NB4 (cell line): ENCODE results near the gene AMFR.

ENCODE experiments used
- DNase-seq: peaks from one replicate; pipeline ENCODE4 v3.0.0; 2010; ENCODE audit warnings: low read depth
- H3K4me3 ChIP-seq: one replicate; pipeline ENCODE4 v1.5.1; 2011; ENCODE audit warnings: mild to moderate bottlenecking, low read depth, low read length, moderate library complexity
- CTCF ChIP-seq: IDR thresholded peaks from one replicate; pipeline ENCODE4 v1.5.1; 2012; ENCODE audit warnings: low read depth, low read length
- MAX ChIP-seq: IDR thresholded peaks from 2 replicates; pipeline ENCODE4 v1.6.1; 2011; ENCODE audit warnings: low read depth, low read length
- MYC ChIP-seq: IDR thresholded peaks from 2 replicates; pipeline ENCODE4 v1.6.1; 2011; ENCODE audit warnings: low read depth, low read length
- POLR2A ChIP-seq: IDR thresholded peaks from 2 replicates; pipeline ENCODE4 v1.6.1; 2011; ENCODE audit warnings: mild to moderate bottlenecking; ENCODE audit not compliant: insufficient read length; ENCODE audit errors: extremely low read depth

The AMFR gene

GRCh38 chr16:56450275-56450985 is 25.1 kb upstream of the AMFR start:
- DNase-seq = peak; percentile 36
- TF ChIP-seq MYC (no peak), MAX (no peak), CTCF (no peak), POLR2A (no peak)

GRCh38 chr16:56448005-56448404 is 22.7 kb upstream of the AMFR start:
- TF ChIP-seq MYC (no peak), POLR2A (no peak), CTCF (no peak)
- DNase-seq = no peak
- H3K4me3 ChIP-seq = peak overlapping the region; percentile 99

More at GRCh38 chr16:56450275-56450985, 25.1 kb upstream of the AMFR start:
- H3K4me3 ChIP-seq = peak overlapping the region; percentile 99

- DNase-seq = no peak
Measured at GRCh38 chr16:56447286-56447685, 21.9 kb upstream of the AMFR start.

GRCh38 chr16:56438038-56438437 is 12.7 kb upstream of the AMFR start:
- no peak for DNase-seq
- no peak overlapping the region for H3K4me3 ChIP-seq
- TF ChIP-seq POLR2A (no peak), MYC (no peak), MAX (no peak), CTCF (no peak)

More at GRCh38 chr16:56447286-56447685, 21.9 kb upstream of the AMFR start:
- H3K4me3 ChIP-seq = peak overlapping the region; percentile 99
- TF ChIP-seq MAX = no peak
- TF ChIP-seq MYC = no peak

- DNase-seq = no peak
- TF ChIP-seq MYC = no peak
- no peak for TF ChIP-seq MAX
- TF ChIP-seq CTCF = no peak
- no peak for TF ChIP-seq POLR2A
- no peak overlapping the region for H3K4me3 ChIP-seq
Measured at GRCh38 chr16:56436258-56436657, 10.9 kb upstream of the AMFR start.

GRCh38 chr16:56428091-56428490 is 2.7 kb upstream of the AMFR start:
- H3K4me3 ChIP-seq = no peak overlapping the region
- DNase-seq = no peak
- TF ChIP-seq CTCF (no peak), MAX (no peak), POLR2A (no peak), MYC (no peak)
